ENCODE measurements around the gene FIS1.
"Not testable (repeated sequence)": the region's sequence is repeated elsewhere in the genome, so short reads cannot be mapped to it uniquely, and the experiment has no call there.

Gene FIS1

GRCh38 chr7:101290186-101291037 is 45.5 kb upstream of the FIS1 start:
- H3K79me2 ChIP-seq (ENCODE audit: control insufficient read depth, low read length); H3K27ac ChIP-seq (ENCODE audit: low read depth, low read length); H4K20me1 ChIP-seq (ENCODE audit: control insufficient read depth, insufficient read depth, low read depth, low read length); H3K36me3 ChIP-seq (ENCODE audit: control insufficient read depth, low read length); H3F3A ChIP-seq (ENCODE audit: control insufficient read depth, insufficient read depth); H3K9me2 ChIP-seq (replicated peaks; ENCODE audit: control insufficient read depth, low read length); H3K9me3 ChIP-seq (ENCODE audit: control insufficient read depth, insufficient read depth, low read length): not testable (repeated sequence)
- peak overlapping the region; percentile 40 for H3K4me3 ChIP-seq (ENCODE audit: low read length)
- TF ChIP-seq CTCF (IDR thresholded peaks at IDR 0.05; ENCODE audit: low read depth, low read length, poor library complexity, severe bottlenecking), result peak; percentile 92
- H3K27me3 ChIP-seq (ENCODE audit: control insufficient read depth, low read length), result peaks cover 33% of the 10 kb centered on the region
- peak overlapping the region; percentile 65 for H3K4me2 ChIP-seq (ENCODE audit: low read length)
- peaks cover 16% of the 10 kb centered on the region for H3K4me1 ChIP-seq (ENCODE audit: control insufficient read depth, low read length)

- not testable (repeated sequence) for H3F3A ChIP-seq (ENCODE audit: control insufficient read depth, insufficient read depth); H3K27ac ChIP-seq (ENCODE audit: low read depth, low read length); H3K9me3 ChIP-seq (ENCODE audit: control insufficient read depth, insufficient read depth, low read length); H3K9me2 ChIP-seq (replicated peaks; ENCODE audit: control insufficient read depth, low read length); H3K79me2 ChIP-seq (ENCODE audit: control insufficient read depth, low read length); H3K36me3 ChIP-seq (ENCODE audit: control insufficient read depth, low read length); H4K20me1 ChIP-seq (ENCODE audit: control insufficient read depth, insufficient read depth, low read depth, low read length)
- peaks cover 16% of the 10 kb centered on the region for H3K4me1 ChIP-seq (ENCODE audit: control insufficient read depth, low read length)
- peak overlapping the region; percentile 40 for H3K4me3 ChIP-seq (ENCODE audit: low read length)
- H3K4me2 ChIP-seq (ENCODE audit: low read length), result peak overlapping the region; percentile 65
- H3K27me3 ChIP-seq (ENCODE audit: control insufficient read depth, low read length), result peaks cover 32% of the 10 kb centered on the region
These were observed 44.8 kb upstream of the FIS1 start for GRCh38 chr7:101289687-101290086.

- H3K4me2 ChIP-seq (ENCODE audit: low read length), result no peak overlapping the region
These were observed 43.6 kb upstream of the FIS1 start for GRCh38 chr7:101288439-101288838.

More at GRCh38 chr7:101288439-101288838, 43.6 kb upstream of the FIS1 start:
- H3K9me2 ChIP-seq (replicated peaks; ENCODE audit: control insufficient read depth, low read length), result no peaks in the 10 kb centered on the region
- H3K4me1 ChIP-seq (ENCODE audit: control insufficient read depth, low read length), result peaks cover 16% of the 10 kb centered on the region
- no peaks in the 10 kb centered on the region for H3K36me3 ChIP-seq (ENCODE audit: control insufficient read depth, low read length)
- peaks cover 24% of the 10 kb centered on the region for H3K27me3 ChIP-seq (ENCODE audit: control insufficient read depth, low read length)
- no peak overlapping the region for H3K27ac ChIP-seq (ENCODE audit: low read depth, low read length)
- no peaks in the 10 kb centered on the region for H3F3A ChIP-seq (ENCODE audit: control insufficient read depth, insufficient read depth)
- no peak overlapping the region for H3K4me3 ChIP-seq (ENCODE audit: low read length)
- H3K9me3 ChIP-seq (ENCODE audit: control insufficient read depth, insufficient read depth, low read length), result no peaks in the 10 kb centered on the region
- H3K79me2 ChIP-seq (ENCODE audit: control insufficient read depth, low read length), result no peaks in the 10 kb centered on the region
- TF ChIP-seq CTCF (IDR thresholded peaks at IDR 0.05; ENCODE audit: low read depth, low read length, poor library complexity, severe bottlenecking) (no peak), EZH2phosphoT487 (IDR thresholded peaks at IDR 0.05; ENCODE audit: borderline replicate concordance, low read length) (no peak)
- H4K20me1 ChIP-seq (ENCODE audit: control insufficient read depth, insufficient read depth, low read depth, low read length), result no peaks in the 10 kb centered on the region
